SU-DHL-6 (cell line): ENCODE data around the gene EIF3D.

Source experiments
- EZH2phosphoT487 ChIP-seq: fragments of 200-600 bp; sonication (generic), shearing (Covaris generic); conservative IDR thresholded peaks from 2 replicates; pipeline ENCODE4 v1.6.1; 2018; ENCODE audit warnings: mild to moderate bottlenecking, antibody characterized with exemption, low read length, moderate library complexity, mixed read lengths
- TF ChIP-seq, protein P1 (sequence below): fragments of 200-600 bp; sonication (generic); IDR thresholded peaks from one replicate; pipeline ENCODE4 v1.5.1; 2017; ENCODE audit warnings: antibody characterized with exemption, mild to moderate bottlenecking, low read length, moderate library complexity; ENCODE audit not compliant: insufficient read depth, poor library complexity, severe bottlenecking

DNA sequence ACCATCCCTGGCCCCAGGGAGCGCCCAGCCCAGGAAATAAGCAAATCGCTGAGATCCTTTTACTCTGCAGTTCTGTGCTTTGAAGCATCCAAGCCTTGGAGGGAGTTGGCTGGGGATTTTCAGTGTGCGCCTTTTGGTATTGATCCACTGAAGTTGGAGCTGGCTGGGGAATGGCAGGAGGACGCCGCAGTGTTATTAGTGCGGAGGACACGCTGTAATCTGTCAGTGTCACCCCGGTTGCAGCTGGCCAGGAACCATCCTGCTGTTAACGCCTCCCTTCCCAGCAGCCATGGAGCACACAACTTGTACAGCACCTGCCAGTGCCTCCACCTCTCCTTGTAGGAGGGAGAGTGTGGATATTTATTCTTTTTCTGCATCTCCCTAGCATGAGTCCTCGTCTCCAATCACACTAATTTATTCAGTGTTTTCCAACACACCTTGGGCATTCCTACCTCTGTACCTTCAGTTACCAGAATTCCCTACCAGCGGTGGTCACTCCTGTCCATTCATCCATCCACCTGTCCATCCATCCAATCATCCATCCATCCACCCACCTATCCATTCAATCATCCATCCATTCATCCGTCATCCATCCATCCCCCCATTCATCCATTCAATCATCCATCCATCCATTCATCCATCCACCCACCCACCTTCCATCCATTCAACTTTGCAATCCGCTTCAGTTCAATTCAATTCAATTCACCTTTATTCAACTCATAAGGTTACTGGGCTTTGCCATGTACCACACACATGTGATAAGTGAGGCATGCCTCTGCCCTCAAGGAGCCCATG is 21.9 kb upstream of the EIF3D start:
- TF ChIP-seq, protein P1, sequence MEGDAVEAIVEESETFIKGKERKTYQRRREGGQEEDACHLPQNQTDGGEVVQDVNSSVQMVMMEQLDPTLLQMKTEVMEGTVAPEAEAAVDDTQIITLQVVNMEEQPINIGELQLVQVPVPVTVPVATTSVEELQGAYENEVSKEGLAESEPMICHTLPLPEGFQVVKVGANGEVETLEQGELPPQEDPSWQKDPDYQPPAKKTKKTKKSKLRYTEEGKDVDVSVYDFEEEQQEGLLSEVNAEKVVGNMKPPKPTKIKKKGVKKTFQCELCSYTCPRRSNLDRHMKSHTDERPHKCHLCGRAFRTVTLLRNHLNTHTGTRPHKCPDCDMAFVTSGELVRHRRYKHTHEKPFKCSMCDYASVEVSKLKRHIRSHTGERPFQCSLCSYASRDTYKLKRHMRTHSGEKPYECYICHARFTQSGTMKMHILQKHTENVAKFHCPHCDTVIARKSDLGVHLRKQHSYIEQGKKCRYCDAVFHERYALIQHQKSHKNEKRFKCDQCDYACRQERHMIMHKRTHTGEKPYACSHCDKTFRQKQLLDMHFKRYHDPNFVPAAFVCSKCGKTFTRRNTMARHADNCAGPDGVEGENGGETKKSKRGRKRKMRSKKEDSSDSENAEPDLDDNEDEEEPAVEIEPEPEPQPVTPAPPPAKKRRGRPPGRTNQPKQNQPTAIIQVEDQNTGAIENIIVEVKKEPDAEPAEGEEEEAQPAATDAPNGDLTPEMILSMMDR, result no peak
- TF ChIP-seq EZH2phosphoT487, result no peak
